Suppressor macrophage (primary cell): ENCODE measurements around the gene TGFBR3.

Experiments
- DNase-seq, 4 experiments: peaks; one replicate each; pipeline ENCODE4 v3.0.0-alpha.2; 2020 to 2022

TGFBR3 gene

DNA sequence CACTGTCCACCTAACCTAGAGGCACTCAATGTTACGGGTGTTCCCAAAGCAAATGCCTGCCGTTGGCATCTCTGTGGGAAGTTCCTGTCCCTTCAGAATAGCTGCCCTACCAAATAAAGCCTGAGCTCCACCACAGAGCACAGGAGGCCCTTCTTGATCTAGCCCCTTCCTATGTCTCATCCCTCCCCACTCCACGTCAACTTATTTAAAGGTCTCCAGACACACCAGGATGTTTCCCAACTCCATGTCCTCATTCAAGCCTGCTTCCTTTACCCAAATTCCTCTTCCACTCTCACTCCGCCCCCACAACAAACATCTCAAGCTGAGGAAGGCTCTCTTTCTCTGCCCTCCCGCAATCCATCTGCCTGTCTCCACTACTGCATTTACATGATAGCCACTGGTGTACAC, 87.7 kb downstream of the TGFBR3 start:
- DNase-seq, result peak in 3 of 4 experiments; percentile 8 to 13 (median 9)

DNA sequence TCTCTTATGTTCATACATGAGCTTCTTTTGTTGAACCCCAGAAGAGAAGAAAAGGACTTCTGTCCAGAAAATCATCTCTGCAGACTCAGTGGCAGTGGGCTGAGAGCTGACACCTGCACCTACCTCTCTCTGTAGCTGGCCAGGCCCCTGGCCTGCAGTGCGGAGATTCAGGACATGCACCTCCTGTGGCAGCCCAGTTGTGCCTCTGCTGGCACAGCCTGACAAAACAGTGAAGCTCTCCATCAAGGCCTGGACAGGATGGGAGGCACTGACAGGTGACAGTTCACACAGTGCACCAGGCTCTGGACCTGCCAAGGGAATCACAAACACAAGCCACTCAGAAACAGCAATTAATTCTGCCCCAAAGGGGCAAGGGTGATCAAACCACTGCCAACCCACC, 88.8 kb downstream of the TGFBR3 start:
- no peak for DNase-seq

DNA sequence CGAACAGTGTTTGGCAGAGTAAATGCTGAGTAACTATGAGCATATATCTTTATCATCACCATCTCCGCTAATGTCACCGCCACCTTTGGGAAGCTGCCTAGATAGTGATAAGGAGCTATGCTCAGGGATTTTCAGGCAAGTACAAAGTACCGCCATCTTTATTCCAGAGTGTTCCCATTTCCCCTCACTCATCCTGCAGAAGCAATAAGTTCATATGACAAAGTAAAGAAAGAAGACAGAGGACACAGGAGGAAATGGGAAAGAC, 89.6 kb downstream of the TGFBR3 start:
- DNase-seq, result no peak

DNA sequence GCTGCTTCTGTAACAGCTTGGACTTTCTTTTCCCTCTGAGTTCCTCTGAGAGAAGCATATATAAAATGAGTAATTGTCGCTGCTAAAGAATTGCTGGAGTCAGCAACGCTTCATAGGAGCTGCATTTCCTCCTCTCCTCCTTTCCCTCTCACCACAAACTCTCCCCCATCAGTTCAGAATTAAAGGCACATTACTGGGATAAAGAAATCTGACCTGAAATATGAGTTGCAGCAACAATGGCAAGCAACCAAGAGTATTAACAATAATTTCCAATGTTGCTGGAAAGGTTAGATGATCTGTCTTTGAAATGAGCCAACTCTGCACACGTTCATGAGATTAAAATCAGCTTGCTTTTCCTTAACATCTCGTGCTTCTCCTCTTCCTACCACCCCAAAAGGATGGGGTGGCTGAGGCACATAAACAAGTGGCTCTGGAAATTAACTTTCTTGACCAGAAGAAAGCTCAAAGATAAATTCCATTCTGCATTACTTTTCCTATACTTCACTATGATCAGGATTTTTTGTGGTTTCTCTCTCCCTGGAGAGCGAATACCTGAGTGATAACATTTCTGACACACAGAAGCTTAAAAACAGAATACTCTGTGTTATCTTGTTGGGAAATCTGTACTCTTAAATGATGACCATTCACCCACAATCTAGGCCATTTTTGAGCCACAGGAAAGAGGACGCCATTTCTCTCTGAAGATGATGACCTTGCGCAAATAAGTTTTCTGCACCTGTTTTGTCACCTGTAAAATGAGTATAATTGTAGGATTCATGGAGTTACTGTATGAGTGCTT, 90.2 kb downstream of the TGFBR3 start:
- DNase-seq, result no peak

DNA sequence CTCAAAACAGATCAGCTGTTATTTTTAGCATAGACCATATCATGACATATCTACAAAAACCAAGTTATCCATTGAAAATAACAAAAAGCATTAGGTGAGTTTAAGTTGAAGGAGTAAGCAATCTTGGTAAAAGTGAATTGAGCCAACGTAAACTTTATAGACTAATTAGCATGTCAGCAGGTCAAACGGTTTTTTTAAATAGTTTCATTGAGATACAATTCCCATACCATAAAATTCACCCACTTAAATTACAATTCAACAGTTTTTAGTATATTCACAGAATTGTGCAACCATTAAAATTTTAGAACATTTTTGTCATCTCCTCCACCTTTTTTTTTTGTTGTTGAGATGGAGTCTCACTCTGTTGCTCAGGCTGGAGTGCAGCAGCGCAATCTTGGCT, 92.1 kb downstream of the TGFBR3 start:
- no peak for DNase-seq

DNA sequence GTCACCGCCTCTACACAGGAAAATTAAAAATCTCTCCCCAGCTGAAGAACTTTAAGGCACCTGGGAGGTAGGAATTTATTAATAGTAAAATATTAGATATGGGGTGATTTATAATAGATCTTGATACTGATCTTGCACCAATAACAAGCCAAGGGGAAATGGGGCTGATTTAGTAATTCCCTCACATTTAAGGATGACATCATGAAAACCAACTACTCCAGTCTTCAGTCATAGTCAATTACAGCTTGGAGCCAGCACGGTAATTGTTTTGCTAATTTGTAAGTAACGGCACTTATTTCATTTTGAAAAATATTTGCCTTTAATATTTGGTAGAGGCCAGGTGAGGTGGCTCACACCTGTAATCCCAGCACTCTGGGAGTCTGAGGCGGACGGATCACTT, 92.8 kb downstream of the TGFBR3 start:
- no peak for DNase-seq

DNA sequence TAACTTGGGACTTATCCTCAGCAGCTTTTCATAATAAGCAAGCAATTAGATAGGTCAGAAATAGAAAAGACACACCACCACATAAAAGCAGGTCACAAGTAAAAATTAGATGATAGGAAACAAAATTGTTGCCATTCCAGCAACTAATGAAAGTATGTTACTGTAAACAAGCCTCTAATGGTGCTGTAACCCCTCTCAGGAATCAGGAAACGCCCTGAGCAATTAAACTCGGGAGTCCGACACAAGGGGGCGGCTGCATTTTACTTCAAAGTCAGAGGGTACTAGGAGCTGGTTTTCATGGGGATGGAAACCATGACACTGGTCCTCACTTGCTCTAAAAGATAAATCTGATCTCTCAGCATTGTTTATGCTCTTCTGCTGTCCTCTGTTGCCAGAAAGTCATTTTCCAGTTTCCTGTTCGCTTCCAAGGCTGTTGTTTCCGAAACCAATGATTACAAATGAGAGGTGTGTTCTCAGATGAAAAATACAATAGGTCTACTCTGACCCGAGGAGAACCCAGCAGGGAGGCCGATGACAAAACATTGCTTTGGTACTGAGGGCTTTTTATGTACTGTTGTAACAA, 93.4 kb downstream of the TGFBR3 start:
- no peak for DNase-seq

DNA sequence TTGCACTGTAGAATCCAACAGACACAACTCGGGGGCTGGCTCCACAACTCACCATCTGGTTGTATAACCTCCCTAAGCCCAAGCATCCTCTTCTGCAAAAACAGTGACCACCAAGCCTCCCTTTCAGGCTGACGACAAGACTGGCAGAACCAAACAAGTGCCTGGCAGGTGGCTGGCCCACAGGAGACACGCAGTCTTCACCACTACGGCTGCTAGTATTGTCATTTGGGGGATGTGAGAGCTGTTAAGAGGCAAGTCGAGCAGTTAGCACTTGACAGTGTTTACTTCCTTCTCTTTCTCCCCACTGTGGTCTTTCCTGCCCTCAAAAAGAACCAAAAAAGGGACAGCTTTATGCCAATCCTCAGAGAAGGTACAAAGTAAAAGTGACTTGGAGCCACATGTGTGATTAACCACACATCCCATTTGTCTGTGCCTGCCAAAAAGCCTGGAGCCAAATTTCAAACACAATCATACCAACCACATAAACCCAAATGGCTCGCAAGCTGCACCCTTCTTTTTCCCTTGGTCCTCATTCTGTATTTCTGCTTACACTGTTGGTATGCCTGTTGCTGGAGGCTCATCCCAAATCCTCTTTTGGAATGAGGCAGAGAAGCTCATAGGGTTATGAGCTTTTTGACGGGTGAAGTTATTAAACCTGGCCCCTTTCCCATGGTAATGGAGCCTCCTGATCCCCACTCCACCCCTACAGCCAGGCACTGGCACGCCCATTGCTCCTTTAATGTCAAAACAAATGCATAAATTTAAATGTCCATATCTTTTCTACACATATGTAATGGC, 94.1 kb downstream of the TGFBR3 start:
- no peak for DNase-seq

DNA sequence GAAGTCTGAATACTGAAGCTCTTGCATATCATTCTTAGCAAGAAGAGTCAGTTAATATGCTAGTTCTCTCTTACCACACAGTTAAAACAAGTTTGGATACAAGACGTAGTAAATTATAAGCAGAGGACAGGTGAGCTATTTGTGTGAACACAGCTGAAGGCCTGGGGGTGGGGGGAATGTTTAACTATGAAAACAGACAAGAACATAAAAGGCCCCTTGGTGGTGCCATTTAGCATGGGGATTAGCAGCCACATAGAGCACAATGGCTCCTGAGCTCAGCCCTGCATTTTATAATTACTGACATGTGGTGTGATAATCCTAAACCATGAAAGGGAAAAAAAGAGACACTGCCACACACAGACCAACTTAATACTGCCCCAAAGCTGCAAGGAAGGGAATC, 94.8 kb downstream of the TGFBR3 start:
- no peak for DNase-seq

DNA sequence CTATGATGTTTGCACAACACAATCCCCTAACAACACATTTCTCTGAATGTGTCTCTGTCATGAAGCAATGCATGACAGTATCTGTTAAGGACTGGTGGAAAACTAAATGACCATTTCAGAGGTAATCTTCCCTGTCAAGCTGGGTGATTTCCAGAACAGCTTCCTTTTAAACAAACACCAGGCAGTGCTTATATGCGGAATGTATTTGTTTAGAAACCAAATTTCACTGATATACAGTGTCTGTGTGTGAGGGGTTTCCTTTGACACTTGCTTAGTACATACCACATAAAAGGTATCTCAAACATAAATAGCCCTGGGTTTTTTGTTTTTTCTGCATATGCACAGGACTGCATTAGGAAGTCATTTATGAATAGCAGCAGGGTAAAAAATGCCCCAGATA, 95.6 kb downstream of the TGFBR3 start:
- DNase-seq, result no peak

DNA sequence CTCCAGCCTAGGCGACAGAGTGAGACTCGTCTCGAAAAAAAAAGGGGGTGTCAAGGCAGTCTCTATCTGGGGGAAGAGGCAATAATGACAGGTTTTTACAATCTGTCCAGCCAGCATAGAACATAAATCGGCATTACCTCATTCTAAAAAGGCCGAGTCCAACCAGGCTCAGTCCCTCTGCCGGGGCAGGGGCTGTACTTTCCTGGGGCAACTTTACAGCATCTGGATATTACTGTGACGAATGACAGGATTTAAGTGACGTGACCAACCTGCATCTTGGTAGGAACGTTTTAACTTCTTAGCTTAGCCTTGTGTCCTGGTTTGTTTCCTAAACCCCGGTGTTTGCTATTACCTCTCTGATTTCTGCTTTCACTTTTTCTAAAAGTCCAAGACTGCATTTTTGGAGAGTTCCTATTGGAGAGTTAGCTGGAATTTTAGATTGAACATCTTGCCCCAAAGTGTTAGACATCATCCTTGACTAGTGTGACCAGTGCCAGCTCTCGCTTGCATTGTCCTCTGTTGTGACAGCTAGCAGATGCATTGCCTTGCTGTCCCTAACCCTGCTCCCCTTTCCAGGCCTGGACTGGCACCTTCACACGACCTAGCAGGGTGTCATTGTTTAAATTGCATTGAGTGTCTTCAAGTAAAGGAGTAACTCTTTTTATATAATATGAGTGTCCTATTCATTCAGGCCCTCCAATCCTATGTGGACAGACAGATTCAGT, 96.5 kb downstream of the TGFBR3 start:
- DNase-seq, result no peak

DNA sequence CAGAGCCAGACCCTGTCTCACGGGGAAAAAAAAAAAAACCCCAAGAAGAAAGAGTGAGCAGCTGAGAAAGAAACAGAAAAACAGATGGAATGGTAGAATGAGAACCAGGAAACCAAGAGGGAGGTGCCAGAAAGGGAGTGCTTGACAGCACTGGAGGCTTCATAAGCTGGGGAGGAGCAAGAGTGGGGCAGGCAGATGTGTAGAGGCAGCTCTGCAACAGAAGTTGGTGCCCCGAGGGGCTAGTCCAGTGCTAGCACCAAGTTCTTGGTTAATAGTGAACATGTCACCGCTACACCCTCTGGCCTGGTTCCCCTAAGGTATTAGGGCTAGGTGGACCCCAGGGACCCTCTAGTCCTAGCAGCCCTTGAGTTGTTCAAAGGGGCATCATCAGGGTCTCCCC, 98.0 kb downstream of the TGFBR3 start:
- no peak for DNase-seq

DNA sequence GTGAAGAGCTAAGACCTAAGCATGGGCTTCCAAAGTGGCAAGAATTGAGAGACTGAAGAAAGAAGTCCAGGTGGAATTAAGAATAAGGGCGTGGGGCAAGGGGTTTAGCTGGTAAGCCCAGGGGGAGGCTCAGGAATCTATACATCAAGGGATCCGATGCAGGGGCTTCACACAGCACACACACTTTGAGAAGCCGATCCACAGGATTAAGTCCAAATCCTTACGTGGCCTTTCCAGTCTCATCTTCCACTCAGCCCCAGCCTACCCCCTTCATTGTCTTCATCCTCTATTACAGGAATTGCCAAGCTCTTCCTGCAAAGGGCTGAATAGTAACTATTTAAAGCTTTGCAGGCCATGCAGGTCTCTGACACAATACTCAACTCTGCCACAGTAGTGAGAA, 101.3 kb downstream of the TGFBR3 start:
- DNase-seq, result no peak

DNA sequence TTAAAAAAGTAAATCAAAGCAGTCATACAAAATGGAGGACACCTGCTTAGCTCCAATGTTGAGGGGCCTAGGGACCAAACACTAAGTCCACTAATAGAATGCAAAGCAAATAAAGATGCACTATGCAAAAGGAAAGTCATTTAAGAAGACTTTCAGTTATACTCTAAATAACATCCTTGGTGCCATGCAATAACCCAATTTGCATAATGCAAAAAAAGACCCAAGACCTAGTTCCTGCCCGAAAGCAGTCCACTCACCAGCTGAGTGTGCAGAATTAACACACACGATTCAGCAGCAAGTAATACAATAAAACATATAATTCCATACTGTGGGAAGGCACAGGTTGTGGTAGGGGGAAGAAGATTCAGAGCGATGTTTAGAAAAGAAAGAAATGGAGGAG, 101.8 kb downstream of the TGFBR3 start:
- no peak for DNase-seq

DNA sequence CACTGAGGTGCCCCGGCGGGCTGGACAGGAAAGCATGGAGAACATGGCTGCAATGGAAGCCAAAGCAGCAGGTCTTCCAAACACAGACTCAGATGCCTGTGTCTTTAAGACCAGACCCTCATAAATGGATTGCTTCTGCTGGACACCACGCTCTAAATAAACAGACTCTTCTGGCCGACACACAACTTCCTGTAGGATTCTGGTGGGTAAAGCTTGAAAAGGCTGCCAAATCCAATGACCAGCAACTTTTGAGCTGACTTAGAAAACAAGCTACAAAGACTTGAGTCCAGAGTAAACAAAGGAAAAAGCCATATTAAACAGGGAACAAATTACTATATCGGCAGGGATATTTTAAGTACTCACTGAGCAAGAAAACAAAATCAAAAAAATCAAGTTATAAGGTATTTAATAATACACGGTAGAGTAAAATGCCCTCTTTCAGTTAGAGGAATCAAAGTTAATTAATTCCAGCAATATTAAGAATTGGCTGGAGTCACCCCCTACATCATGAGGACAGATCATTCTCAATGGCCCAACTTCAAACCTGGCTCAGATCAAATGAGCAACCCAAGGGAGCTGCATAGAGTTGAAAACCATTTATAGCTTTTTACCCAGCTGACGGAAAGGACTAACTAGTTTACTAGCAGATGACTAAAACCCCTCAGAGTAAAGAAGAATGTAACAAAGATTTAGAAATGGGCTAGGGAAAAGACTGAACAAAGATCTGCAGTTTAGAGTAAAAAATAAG, 102.4 kb downstream of the TGFBR3 start:
- no peak for DNase-seq

DNA sequence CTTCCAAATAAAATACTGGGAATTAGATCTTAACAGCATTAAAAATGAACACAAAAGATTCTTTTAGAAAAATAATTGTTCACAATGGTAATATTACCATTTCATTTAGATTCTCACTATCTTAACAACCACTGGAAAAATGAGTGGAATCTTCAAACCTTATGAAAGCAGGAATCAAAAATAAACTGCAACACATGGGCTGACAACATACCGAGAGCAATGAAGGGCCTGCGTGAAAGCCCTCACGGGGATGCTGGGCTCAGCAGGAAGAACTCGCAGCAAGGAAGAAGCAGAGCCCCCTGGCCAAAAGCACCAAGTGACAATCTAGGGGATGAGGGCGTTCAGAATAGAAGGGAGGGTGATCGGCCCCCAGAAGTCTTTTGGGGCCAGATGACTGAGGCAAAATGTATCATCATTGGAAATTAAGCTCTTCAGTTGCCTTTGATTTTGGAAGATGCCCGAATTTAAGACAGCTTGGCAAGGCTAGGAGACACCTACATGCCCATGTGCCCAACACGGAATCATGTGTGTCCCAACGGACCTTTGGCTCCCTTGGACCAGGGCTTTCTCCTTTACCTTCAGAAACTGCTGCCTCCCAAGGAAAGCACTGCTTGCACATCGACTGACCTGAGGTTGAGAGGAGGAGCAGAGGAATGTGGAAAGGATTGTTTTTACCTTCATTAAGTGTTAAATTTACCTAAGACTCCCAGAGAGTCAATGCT, 103.9 kb downstream of the TGFBR3 start:
- DNase-seq, result no peak

DNA sequence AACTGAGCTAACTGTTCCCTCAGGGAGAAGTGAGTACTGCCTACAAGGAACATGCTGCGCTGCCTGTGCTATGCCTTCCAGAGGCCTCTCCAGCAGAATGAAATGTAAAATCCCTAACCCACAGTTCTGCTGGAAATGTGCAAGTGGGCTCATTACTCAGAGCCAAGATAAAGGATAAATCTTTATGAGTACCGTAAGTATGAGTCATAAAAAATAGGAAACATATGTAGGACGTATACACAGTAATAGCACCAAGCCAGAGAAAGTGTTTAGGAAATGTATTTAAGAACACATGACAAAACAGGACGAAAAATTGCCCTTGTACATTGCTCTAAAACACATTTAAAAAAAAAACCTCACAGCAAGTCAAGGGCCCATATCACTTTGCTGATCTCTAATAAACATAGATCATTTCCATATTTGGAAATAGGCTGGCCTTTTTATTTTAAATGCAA, 104.6 kb downstream of the TGFBR3 start:
- no peak for DNase-seq

DNA sequence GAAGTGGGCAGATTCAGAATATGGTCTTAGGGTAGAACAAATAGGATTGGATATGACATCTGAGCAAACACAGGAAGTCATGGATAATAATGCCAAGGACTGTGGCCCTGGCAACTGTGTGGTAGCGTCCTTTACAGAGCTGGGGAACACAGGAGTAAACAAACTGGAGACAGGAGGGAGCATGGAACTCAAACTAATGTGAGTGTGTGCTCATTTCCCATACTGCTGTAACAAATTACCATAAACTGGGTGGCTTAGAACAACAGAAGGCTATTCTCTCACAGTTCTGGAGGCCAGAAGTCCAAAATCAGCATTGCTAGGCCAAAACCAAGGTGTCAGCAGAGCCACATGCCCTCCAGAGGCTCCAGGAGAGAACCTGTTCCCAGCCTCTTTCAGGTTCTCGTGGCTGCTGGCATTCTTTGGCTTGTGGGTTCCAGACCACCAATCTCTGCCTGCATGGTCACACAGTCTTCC, 106.4 kb downstream of the TGFBR3 start:
- no peak for DNase-seq

DNA sequence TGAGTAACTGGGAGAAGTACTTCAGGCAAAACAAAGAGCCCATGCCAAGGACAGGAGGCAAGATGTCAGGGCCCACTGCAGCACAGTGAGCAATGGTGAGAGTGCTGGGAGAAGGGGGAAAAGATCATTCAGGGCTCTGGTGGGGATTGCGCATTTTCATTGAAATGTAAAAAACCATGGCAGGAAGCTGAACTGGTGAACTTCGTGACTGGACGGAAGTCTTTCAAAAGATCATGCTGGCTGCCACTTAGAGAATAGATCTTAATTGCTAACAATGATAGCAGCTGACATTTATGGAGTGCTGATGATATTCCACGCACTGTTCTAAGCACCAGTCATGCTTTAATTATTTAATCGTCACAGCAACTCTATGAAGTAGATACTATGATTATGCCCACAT, 107.0 kb downstream of the TGFBR3 start:
- DNase-seq, result no peak

DNA sequence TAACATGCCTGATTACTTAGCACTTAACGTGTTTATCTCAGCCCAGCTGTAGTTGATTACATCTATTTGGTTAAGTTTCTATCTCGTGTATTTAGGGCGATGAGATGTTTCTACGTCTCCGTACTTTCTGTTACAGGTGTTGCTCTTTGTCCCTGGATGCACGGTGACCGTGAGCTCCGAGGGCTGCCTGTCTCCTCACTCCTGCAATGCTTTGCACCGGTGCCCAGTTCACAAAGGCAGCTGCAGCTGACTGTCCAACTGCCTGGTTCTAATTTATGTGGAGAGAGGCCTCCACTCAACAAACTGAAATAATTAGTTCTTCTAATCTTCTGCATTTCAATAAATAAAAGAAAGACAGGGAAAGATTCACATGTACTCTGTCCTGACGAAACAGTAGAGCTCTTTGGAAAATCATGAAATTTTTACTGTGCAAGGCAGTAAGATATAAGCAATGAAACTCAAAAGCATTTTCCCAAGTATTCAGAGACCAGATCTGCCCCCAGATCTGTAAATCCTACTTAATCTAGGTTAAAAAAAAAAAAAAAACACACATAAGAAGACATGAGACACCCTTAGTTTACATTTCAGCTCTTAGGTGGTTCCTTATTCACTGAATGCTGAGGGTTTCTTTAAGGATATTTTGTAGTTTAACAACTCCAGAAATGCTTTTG, 108.2 kb downstream of the TGFBR3 start:
- no peak for DNase-seq

DNA sequence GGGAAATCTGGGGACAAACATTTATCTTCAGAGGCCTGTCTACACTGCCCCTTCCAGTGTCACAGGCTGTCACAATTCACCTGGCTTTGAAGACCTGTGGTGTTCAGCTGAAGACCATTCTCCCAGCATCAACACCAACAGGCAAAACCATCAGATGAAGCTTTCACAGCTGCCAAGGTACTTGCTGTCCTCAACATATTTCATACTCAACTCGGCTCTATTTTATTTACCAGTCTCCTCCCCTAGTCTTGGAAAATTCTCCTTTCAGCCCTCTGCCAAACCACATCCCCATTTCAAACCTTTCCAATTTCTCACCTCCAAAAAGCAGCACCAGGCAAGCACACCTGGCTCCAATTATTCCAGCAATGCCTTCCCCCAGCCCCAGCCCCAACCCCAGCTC, 108.8 kb downstream of the TGFBR3 start:
- DNase-seq, result no peak
